Stimulated activated effector memory CD8-positive, alpha-beta T cell treated with anti-CD3 and anti-CD28 coated beads, Interleukin-12 subunit alpha, Interleukin-12 subunit beta, amount 100 ng/mL, for 72 hours (primary cell): ENCODE measurements around the gene ZSWIM6.

Experiments used
- ATAC-seq: fragments of 150-1000 bp; cut with Tn5 transposase; 2 replicates; pipeline ENCODE4 v1.10.0; 2021
- DNase-seq, 2 donors: peaks; one replicate each; pipeline ENCODE4 v3.0.0; 2021 to 2022; ENCODE audit warnings: low spot score in 2 of 2
- H3K27ac Mint-ChIP-seq: one replicate; pipeline ENCODE4 v1.8.0; 2022; ENCODE audit warnings: mild to moderate bottlenecking, mixed read lengths
- H3K36me3 Mint-ChIP-seq: one replicate; pipeline ENCODE4 v1.8.0; 2022; ENCODE audit warnings: mild to moderate bottlenecking, mixed read lengths
- H3K4me1 Mint-ChIP-seq: one replicate; pipeline ENCODE4 v1.8.0; 2022; ENCODE audit warnings: mixed read lengths
- H3K4me3 Mint-ChIP-seq: one replicate; pipeline ENCODE4 v1.8.0; 2022; ENCODE audit warnings: mild to moderate bottlenecking, mixed read lengths
- H3K9me3 Mint-ChIP-seq: one replicate; pipeline ENCODE4 v1.8.0; 2022; ENCODE audit warnings: mixed read lengths

The ZSWIM6 gene

DNA sequence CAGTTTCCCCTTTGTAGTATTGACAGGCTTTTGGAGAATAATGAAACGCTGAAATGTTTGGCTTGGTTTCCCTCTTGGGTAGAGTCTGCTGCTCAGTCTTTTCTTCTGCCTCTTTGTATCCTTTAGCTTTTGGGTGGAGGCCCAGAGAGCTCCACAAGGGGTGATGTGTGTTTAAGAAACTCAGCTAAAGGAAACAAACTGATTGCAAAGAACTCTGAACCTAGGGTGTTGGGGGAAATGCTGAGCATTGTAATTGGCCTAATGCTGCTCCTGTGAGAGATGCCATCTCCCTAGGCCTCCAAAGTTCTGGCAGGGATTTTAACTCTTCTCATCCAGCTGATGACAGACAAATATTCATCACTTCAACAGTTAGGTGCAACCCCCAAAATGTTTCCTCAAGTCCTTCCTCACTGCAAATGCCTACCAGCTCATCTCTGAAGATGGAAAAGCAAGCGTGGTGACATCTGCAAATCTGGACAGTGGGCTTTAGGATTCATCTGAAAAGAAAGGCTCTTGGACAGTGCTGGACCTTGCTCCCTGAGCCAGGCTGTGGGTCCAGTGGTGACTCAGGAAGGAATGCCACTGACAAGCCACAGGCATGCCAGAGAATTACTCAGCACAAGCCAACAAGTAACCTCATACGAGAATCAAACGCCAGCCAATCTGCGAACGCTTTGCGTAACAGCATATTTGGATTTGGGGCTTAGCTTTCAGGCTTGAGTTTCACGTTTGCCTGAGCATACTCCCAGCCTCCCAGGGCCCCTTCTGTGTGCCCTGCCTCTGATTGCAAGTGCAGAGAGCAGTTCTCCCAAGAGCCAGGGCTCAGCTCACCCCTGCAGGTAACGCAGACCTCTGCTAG lies 30.5 kb upstream of the ZSWIM6 start:
- no peak overlapping the region for H3K27ac Mint-ChIP-seq
- no peaks in the 10 kb centered on the region for H3K9me3 Mint-ChIP-seq
- DNase-seq (no peak), ATAC-seq (no peak)
- no peaks in the 10 kb centered on the region for H3K36me3 Mint-ChIP-seq
- no peaks in the 10 kb centered on the region for H3K4me1 Mint-ChIP-seq
- no peak overlapping the region for H3K4me3 Mint-ChIP-seq

DNA sequence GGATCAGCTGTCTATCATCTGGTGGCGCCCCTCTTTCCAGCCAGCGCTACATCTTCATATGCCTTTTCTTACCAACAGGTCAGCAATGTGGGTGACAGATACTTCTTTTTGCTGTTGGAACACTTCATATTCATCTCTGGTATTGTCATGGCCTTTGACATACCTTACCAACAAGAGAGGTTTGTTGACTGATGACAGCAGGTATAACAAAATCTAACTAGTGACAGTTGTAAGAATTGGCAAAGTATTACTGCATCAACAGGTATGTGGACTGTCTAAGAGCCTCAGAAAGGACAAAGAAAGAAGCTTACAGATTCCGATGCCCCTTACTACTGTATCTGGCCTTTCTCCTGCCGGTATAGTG lies 29.9 kb upstream of the ZSWIM6 start:
- ATAC-seq (no peak), DNase-seq (no peak)
- Mint-ChIP-seq H3K27ac (no peak overlapping the region), H3K9me3 (no peaks in the 10 kb centered on the region), H3K36me3 (no peaks in the 10 kb centered on the region), H3K4me1 (no peaks in the 10 kb centered on the region), H3K4me3 (no peak overlapping the region)

DNA sequence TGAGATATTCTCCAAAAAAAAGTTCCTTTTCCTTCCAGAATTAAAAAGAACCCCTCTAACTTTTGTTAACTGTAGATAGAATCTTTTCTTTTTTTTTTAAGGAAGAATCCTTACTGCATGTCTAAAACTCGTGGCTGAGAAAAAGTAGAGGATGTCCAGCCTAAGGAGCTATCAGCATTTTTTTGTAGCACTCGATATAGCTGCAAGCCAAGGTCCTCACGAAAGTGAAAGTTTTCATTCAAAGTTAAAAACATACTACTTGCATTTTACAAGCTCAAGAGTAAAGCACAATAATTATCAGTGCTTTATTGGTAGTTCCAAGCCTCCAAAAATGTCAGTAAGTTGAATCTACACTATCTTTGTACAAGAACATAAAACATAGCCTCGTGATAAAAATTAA lies 28.7 kb upstream of the ZSWIM6 start:
- H3K4me1 Mint-ChIP-seq: no peaks in the 10 kb centered on the region
- ATAC-seq: no peak
- no peak overlapping the region for H3K27ac Mint-ChIP-seq
- no peak for DNase-seq
- H3K9me3 Mint-ChIP-seq: no peaks in the 10 kb centered on the region
- H3K36me3 Mint-ChIP-seq: no peaks in the 10 kb centered on the region
- H3K4me3 Mint-ChIP-seq: no peak overlapping the region

DNA sequence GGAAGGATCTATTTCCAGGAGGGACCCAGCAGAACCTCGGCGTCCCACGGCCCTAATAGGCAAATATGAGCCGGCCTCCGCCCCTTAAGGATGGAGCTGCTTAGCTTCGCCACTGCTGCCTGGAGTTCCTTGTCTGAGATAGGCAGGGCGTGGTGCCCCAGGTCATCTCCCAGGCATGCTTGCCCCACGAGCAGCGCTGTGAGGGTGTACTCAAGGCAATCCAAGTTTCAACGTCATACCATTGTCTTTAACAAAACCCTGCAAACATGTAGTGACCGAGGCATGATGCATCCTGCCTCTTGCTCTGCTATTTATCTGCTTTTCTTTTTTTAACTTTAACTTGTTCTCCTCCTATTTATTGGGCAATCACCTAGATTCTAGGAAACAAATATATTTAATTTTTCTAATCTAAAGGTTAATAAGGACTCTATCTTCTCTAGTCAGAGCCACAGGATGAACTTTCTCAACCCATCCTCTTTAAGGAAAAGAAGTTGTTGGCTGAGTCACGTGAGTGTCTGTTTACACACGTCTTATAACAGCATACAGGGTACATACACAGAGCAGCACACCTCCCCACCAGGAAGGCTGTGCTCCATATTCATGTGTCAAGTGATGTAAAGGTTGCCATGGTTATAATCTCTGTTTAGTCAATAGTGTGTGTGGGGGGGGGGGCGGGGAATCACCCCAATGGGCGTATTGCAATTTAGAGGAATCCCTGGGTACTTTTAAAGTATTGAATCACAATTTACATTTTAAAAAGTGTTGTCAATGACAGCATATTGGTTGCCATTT lies 27.3 kb upstream of the ZSWIM6 start:
- no peak for DNase-seq
- Mint-ChIP-seq H3K4me1 (no peaks in the 10 kb centered on the region), H3K4me3 (no peak overlapping the region), H3K27ac (no peak overlapping the region), H3K36me3 (no peaks in the 10 kb centered on the region), H3K9me3 (no peaks in the 10 kb centered on the region)
- ATAC-seq: no peak

DNA sequence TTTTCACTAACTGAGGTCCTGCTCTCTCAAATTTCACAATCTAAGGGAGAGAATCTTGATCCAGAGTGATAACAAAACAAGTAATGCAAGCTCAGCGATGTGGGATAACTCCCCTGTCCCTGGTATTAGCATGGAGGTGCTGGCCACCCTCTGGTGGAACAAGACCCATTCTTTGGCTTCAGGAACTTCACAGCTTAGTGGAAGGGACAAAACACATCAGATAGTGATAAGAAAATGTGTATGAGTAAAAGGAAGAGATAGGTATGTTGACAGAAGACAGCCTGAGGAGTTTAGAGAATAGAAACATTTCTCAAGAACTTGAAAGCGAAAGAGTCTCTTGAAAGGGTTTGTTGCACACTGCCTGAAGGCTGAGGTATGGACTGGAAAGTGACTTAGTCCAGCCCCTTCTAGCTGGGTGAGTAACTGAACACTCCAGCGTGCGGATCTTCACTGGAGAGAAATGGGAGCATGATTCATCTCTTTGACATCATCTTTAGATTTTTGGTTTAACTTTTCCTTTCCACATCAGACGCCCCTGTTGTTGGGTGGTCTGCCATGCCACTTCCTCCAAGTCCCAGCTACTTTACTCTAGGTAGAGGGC lies 25.4 kb upstream of the ZSWIM6 start:
- H3K9me3 Mint-ChIP-seq: no peaks in the 10 kb centered on the region
- H3K4me3 Mint-ChIP-seq: no peak overlapping the region
- DNase-seq (no peak), ATAC-seq (peak; percentile 94)
- H3K27ac Mint-ChIP-seq: no peak overlapping the region
- no peaks in the 10 kb centered on the region for H3K36me3 Mint-ChIP-seq
- no peaks in the 10 kb centered on the region for H3K4me1 Mint-ChIP-seq

DNA sequence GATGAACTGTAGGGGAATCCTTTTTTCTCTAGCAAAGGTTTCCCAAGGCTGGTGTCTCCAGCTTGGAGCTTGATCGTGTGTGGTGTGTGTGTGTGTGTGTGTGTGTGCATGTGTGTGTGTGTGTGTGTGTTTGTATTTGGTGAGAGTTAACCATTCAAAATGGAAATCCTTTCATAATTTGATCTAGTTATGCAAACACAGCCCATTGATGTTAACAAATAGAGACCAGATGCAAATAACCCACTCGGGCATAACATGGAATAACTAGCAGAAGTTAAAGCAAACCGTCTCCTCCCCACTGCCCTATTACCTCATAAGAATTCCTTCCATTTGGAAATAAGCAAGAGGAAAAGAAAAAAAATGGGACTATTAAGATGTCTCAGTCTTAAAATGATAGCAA lies 24.9 kb upstream of the ZSWIM6 start:
- Mint-ChIP-seq H3K27ac (no peak overlapping the region), H3K4me1 (no peaks in the 10 kb centered on the region), H3K36me3 (no peaks in the 10 kb centered on the region), H3K4me3 (no peak overlapping the region), H3K9me3 (no peaks in the 10 kb centered on the region)
- no peak for DNase-seq
- no peak for ATAC-seq

DNA sequence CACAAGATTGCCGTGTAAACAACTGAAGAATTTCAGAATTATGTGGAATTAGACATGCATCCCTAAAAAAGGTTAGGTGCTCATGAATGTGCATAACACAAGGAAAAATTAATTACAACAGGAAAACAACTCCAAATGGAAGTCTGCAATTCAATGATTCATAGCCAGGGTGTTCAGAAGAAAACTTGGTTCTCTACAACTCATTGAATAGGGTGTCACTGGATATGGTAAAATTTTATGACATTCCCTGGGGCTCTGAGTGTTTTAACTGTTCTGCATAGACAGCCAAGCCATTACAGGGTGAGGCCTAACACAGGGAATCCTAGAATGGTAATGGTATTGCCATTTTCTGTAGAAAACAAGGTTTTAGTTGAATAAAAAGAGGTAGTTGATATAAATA lies 24.4 kb upstream of the ZSWIM6 start:
- Mint-ChIP-seq H3K9me3 (no peaks in the 10 kb centered on the region), H3K27ac (no peak overlapping the region), H3K4me1 (no peaks in the 10 kb centered on the region), H3K4me3 (no peak overlapping the region), H3K36me3 (no peaks in the 10 kb centered on the region)
- ATAC-seq (no peak), DNase-seq (no peak)

DNA sequence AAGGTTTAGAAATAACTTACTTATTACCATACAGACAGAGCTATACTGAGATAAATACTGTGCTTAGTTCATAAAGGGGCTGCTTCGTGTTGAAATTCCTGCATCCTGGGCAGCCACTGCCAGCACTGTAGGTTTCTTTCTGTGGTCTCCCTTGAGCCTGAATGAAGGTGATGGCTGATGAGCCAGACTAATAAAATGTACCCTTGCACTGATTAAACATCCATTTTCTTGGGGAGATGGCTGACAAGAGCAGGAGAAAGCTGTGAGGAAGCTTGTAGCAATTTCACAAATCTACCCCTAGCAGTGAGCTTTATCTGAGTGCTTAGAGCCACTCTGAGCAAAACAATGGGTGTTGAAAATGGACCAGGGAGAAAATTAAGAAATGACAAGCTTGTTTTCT lies 23.3 kb upstream of the ZSWIM6 start:
- no peaks in the 10 kb centered on the region for H3K4me1 Mint-ChIP-seq
- no peak overlapping the region for H3K4me3 Mint-ChIP-seq
- no peak for DNase-seq
- H3K27ac Mint-ChIP-seq: no peak overlapping the region
- H3K9me3 Mint-ChIP-seq: no peaks in the 10 kb centered on the region
- no peaks in the 10 kb centered on the region for H3K36me3 Mint-ChIP-seq
- ATAC-seq: no peak

DNA sequence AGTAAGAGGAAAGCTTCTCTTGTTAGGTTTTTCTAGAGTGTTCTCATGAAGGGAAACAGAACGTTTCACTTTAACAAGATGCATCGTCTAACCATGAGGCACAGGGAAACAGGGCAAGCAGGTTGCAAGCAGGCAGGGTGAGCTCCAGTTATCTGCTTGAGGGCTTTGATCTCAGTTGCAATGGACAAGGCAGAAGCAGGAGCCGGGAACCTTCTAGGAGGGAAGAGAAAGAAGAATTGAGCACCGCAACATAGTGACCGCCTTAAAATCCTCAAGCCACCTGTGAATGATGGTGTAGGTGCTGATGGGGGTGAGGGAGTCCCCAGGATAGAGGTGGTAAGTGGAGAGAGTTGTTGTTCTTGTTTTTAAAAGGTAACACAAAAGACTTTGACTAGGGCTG lies 22.9 kb upstream of the ZSWIM6 start:
- H3K27ac Mint-ChIP-seq: no peak overlapping the region
- no peak for DNase-seq

DNA sequence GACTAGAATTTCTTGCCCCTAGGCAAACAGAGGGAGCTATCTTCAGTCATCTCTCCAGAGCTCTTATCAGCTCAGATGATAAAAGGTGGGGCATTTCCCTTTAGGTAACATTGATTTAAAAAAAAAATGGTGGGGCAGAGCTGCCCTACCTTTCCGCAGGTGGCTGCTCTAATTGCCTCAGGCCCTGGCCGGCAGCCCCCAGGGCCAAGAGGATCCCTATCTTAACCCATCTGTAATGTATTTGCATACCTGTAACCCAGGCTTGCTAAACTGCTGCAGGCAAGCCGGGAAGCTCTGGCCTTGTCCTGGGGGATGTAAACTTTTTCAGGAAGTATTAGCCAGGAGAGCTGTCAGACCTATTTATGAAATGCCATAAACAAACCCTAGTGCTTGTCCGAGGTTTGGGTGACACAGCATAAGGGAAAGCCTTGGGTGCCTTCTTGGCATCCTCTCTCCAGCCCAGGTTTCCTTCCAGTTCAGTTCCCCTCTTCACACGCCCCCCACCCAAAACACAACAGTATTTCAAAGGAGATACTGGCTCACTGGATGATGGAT lies 20.9 kb upstream of the ZSWIM6 start:
- H3K4me1 Mint-ChIP-seq: no peaks in the 10 kb centered on the region
- no peak for DNase-seq
- H3K4me3 Mint-ChIP-seq: no peak overlapping the region
- no peaks in the 10 kb centered on the region for H3K9me3 Mint-ChIP-seq
- ATAC-seq: no peak
- H3K36me3 Mint-ChIP-seq: no peaks in the 10 kb centered on the region
- H3K27ac Mint-ChIP-seq: no peak overlapping the region

More for the DNA sequence above, 22.9 kb upstream of the ZSWIM6 start:
- no peaks in the 10 kb centered on the region for H3K4me1 Mint-ChIP-seq
- ATAC-seq: no peak
- H3K36me3 Mint-ChIP-seq: no peaks in the 10 kb centered on the region
- no peak overlapping the region for H3K4me3 Mint-ChIP-seq
- H3K9me3 Mint-ChIP-seq: no peaks in the 10 kb centered on the region

DNA sequence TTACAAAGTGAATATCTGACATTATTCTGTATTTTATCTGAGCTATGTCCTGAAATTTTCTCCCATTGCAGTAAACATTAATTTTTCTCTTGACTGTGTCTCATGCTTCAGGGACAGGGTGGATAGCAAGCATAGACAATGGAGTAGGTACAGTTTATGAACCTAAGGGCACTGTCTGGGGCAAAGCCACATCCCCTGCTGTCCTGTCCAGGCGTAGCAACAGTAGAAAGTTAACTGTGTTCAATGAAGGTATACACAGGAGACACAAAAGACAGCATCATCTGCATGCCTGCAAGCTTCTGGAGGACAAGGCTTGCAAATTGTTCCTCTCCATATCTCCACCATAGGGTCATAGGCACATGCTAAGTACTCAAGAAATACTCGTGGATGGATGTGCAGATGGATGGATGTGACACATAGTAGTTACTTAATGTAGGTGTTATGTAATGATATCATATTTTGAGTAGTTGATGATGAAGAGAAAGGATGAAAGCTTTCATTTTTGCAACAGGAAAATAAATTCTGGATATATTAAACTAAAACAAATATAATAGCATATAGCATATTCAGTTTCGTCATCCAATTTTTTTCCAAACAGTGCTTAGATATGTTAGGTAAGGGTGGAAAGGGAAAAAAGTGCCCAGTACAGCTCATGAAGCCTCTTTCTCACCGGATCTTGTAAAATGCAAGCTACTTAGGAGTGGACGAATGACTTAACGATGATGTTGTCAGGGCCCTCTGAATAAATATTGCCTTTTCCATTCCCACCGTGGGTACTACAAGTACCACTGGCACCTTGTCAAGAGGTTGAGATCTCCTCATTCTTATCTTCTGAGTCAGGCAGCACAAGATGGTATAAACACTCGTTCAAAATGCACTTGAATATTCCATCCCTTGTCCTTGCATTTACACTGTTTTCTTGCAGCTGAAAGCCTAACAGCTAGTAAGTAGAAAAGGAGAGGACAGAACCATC lies 19.9 kb upstream of the ZSWIM6 start:
- DNase-seq: no peak
- Mint-ChIP-seq H3K36me3 (no peaks in the 10 kb centered on the region), H3K4me1 (no peaks in the 10 kb centered on the region)

DNA sequence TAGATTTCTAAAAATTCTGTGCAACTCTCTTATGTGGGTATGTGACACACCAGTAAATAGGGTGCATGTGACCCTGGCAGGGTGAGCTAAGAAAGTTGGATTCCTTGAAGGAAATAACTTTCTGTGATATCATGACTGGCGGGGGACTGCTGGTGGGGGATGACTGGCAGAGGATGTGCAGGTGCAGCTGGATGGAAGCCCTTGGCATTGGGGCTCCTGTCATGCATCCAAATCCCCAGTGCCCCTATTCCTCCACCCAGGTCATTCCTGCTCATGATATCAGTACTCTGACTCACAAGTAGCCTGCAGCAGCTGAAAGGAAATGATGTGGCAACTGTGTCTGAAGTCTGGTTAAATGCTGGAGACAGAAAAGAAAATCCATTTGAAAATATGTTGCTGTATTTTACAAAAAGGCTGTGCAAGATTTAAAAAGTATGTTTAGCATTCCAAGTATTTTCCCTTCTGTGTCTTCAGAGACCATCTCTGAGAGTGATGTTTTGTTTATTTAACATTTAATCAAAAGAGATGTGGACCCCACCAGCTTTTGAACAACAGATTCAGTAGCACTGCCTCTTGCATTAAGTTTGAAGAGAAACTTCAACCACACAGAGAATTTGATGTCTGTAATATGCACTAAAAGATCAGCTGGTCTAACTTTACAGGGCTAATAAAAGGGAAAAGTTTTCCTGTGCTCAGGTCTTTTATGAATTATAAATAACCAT lies 17.9 kb upstream of the ZSWIM6 start:
- H3K4me3 Mint-ChIP-seq: no peak overlapping the region
- DNase-seq: no peak
- H3K27ac Mint-ChIP-seq: no peak overlapping the region
- peak; percentile 71 for ATAC-seq
- no peaks in the 10 kb centered on the region for H3K4me1 Mint-ChIP-seq
- H3K9me3 Mint-ChIP-seq: no peaks in the 10 kb centered on the region
- H3K36me3 Mint-ChIP-seq: no peaks in the 10 kb centered on the region

More for the DNA sequence above, 19.9 kb upstream of the ZSWIM6 start:
- no peak for ATAC-seq
- Mint-ChIP-seq H3K9me3 (no peaks in the 10 kb centered on the region), H3K4me3 (no peak overlapping the region), H3K27ac (no peak overlapping the region)

DNA sequence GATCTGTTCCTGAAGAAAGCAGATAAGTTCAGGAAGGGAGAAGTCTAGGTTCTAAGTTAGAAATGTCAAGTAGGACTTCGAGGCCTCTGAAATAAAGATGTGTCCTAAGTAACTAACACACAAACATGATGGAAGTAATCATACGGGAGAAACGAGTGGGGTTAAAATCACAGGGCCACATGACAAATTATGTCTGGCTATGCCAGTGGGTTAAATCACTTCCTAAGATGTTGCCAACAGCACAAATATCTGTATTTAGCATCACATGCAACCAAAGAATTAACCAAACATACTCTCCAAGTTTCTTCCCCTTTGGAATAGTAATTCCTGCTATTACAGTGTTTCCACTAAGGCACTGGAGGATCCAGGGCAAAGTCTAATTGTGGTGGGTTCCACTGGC lies 13.7 kb upstream of the ZSWIM6 start:
- DNase-seq (no peak), ATAC-seq (no peak)
- no peaks in the 10 kb centered on the region for H3K36me3 Mint-ChIP-seq
- H3K27ac Mint-ChIP-seq: no peak overlapping the region
- no peaks in the 10 kb centered on the region for H3K9me3 Mint-ChIP-seq
- no peak overlapping the region for H3K4me3 Mint-ChIP-seq
- H3K4me1 Mint-ChIP-seq: no peaks in the 10 kb centered on the region
